ENCODE results near the gene ASCC2.

DNA sequence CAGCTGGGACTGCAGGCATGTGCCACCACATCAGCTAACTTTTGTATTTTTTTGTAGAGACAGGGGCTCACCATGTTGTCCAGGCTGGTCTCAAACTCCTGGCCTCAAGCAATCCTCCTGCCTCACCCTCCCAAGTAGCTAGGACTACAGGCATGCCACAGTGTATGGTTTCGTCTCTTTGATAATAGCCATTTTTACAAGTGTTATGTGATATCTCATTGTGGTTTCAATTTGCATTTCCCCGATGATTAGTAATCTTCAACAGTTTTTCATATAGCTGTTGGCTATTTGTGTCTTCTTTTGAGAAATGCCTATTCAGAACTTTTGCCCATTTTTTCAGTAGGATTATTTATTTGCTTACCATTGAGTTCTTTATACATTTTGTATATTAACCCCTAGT, 35.9 kb upstream of the ASCC2 start:
- TF ChIP-seq, protein P1, sequence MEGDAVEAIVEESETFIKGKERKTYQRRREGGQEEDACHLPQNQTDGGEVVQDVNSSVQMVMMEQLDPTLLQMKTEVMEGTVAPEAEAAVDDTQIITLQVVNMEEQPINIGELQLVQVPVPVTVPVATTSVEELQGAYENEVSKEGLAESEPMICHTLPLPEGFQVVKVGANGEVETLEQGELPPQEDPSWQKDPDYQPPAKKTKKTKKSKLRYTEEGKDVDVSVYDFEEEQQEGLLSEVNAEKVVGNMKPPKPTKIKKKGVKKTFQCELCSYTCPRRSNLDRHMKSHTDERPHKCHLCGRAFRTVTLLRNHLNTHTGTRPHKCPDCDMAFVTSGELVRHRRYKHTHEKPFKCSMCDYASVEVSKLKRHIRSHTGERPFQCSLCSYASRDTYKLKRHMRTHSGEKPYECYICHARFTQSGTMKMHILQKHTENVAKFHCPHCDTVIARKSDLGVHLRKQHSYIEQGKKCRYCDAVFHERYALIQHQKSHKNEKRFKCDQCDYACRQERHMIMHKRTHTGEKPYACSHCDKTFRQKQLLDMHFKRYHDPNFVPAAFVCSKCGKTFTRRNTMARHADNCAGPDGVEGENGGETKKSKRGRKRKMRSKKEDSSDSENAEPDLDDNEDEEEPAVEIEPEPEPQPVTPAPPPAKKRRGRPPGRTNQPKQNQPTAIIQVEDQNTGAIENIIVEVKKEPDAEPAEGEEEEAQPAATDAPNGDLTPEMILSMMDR (IDR thresholded peaks at IDR 0.05), result no peak
- no peak for TF ChIP-seq EP300 (IDR thresholded peaks at IDR 0.05)

Data from ovary (tissue), 3 donors.